Muscle of arm (tissue), 12 donors: ENCODE data around the gene DNAJC15. TPM values are rescaled to one million over a fixed set of nuclear protein-coding genes. Genes with fewer than 3 reads are reported as not detected.

Experiments
- DNase-seq: peaks from one replicate; pipeline ENCODE4 v3.0.0-alpha.2; 2013
- polyA plus RNA-seq, 12 donors: library from polyadenylated mRNA; unstranded; fragments of 120-200 nt; gene quantifications; one replicate each; pipeline ENCODE4 v1.2.1, GENCODE V29; 2013; ENCODE audit not compliant: insufficient read length in 12 of 12

The DNAJC15 gene
- polyA plus RNA-seq, 12 donors, result 8.5 to 25.0 (median 19.7) TPM; not detected in 1

DNA sequence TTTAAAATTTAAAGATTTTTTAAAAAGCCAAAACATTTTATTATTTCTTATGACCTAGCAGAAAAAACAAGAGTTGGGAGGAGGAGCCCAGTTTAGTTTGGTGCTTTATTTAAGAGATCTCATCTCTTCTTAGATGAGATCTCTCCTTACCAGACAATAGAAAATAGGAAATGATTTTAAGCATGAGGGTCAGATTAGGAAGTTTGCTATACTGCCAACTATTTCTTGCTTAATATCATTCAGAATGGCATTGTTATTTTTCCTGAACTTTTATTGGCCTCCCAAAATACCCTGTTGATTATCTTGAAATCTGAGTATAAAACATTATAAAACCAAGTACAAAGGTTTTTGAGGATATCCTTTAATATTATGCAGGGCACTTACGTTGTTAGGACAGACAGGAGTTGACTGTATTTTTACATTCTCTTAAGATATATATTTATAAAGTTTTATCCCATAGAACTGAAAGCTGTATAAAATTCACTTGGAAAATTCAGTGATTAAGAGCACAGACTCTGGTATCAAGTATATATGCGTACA is 56.1 kb downstream of the DNAJC15 start:
- DNase-seq, result no peak

DNA sequence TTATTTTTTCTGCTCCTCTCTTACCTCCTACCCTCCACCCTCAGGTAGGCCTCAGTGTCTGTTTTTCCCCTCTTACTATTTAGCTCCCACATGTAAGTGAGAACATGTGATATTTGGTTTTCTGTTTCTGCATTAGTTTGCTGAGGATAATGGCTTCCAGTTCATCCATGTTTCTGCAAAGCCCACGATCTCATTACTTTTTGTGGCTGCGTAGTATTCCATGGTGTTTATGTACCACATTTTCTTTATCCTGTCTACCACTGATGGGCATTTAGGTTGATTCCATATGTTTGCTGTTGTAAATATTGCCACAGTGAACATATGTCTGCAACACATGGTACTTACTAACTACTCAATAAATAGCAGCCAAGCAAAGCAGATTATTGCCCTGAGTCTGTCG is 56.8 kb downstream of the DNAJC15 start:
- DNase-seq, result no peak

DNA sequence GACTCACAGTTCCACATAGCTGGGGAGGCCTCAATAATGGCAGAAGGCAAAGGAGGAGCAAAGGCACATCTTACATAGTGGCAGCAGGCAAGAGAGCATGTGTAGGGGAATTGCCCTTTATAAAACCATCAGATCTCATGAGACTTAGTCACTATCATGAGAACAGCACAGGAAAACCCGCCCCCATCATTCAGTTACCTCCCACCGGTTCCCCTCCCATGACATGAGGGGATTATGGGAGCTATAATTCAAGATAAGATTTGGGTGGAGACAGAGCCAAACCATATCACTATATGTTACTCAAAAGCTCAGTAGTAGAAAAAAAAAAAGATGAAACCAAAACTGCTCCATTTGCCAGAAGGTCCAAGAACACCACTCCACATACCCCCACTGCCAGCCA is 58.5 kb downstream of the DNAJC15 start:
- DNase-seq, result no peak

DNA sequence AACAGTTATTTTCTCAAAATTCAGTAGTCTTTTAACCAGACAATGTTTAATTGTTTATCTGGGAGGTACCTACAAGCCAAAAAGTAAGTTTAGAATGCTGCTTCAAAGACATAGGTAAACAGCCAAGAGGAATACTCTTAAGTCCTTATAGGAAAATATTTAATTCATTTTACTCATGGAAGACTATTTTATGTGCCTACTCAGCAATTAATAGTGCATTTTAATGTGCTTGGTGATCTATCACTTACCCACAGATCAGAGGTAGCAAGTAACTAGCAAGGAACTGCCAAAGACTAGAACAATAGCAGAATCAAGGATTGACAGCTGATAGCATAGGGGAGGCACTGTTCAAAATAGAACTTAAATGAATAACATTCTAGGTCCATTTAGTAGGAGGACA is 60.4 kb downstream of the DNAJC15 start:
- no peak for DNase-seq

DNA sequence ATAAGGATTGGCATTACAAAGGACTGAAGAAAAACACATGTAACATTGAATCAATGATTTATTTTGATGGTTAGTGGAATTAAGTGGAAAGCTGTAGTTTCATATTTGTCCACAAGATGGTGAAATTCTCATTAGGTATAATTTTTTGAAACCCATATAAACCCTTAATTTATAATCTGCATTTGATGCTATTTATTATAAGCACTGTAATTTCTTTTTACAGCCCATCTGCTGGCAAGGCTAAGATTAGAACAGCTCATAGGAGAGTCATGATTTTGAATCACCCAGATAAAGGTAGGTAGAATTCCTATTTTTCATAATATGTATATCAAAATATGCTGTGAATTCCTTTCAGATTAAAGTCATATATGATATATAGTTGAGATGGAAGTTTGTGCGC is 62.2 kb downstream of the DNAJC15 start:
- peak; percentile 48 for DNase-seq

DNA sequence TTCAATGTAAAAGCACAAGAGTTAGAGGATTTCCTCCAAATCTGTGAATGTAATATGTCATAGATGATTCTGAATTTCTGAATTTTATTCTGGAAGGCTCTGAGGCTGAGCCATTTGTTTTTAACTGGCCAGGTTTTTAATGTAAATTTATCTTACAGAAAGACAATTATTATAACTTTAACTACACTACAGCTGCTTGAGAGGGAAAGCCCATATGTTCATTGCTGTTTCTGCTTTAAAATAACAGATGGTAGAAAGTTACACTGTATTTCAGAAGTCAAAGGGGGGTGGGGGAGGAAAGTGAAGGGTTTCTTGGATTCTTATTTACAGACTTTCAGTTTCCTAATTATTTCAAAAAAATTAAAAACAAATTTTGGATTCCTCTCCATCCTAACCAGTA is 62.8 kb downstream of the DNAJC15 start:
- DNase-seq, result no peak

DNA sequence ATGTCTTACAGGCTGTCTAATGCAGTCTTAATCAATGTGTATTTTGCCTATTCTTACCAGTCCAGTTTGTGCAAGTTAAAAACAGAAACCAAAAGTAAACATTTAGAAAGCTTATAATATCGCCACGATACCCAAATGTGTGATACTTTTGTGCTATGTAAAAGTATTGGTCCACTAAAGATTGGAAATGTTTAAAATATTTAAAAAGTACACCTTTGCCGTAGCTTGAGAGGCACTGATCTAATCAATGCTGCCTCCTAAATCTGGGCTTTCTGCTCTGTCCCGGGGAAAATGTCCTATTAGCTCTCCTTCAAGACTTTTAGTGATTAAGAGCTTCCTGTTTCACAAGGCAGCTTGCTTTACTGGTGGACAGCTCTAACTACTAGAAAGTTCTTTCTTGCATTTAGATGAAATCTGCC is 64.7 kb downstream of the DNAJC15 start:
- DNase-seq, result no peak

DNA sequence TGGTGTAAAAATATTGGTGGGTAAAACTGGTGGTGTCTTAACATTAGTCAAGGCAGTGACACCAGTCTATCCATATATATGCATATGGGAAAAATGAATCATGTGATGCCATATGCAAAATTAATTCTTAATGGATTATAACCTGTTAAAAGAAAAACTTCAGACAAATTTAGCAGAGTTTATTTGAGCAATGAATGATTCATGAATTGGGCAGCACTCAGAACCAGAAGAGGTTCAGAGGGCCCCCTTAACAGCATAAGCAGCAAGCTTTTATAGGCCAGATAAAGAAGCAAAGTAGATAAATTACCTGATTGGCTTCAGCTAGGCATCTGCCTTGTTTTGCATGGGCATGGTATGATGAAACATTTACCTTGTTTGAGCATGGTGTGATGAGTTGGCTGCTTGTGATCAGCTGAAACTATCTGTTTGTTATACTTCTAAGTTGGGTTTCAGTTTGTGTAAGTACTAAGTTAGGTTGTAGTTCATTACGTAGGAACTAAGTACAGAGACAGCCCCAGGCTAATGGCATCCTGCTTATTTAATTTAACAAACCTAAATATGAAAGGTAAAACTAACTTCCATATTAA is 66.6 kb downstream of the DNAJC15 start:
- DNase-seq, result no peak

DNA sequence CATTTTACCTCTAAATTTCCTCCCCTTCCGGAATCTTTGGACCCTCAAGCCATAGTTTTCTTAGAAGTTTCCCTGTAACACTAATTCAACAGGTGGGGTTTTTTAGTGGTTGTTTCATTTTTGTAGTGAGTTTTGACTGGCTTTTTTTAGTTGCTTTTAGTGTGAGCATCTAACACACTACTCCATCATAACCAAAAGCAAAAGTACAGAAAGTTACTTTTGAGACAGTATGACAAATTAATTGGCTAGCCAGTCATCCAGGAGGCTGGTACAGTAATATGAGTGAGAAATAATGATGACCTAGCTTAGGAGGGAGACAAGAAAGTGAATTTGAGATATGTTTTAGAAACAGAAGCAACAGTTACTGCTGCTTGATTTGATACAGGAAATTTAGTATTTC is 71.5 kb downstream of the DNAJC15 start:
- DNase-seq, result no peak

DNA sequence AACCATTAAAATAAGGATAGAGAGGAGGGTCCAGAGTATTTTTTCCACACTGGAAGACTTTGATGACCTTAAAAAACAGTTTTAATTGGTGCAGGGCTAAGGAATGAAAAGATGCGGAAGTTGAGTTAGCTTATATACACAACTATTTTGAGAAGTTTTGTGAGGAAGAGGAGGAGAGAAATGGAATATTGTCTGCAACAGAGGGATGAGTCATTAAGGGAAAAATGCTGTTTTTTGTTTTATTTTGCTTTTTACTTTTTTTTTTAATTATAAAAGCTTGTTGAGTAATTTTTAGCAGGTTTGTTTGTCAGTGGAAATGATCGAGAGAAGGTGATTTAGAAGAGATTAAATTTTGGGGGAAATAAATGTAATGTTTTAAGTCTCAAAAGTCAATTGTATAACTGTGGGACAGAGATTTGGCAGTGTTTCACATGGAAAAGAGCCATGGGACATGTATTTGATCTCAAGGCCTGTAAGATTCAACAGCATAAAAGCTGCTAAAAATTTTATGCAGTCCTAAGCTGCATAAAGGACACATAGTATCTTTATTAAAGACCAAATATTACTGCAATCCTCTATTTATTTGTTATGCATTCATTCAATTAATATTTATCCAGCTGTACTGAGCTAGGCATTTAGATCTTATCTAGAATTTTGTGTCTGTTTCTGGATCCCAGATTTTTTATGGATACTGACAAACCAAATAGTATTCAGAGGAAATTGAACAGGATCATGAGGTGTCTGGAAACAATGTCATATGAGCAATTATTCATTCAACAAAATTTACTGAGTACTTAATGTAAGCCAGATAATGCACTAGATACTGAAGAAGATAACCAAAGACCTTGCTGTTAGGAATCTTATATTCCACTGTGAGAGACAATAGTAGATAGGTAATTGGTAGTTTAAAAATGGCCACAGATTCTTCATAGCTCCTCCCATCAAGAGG is 72.7 kb downstream of the DNAJC15 start:
- DNase-seq, result no peak

DNA sequence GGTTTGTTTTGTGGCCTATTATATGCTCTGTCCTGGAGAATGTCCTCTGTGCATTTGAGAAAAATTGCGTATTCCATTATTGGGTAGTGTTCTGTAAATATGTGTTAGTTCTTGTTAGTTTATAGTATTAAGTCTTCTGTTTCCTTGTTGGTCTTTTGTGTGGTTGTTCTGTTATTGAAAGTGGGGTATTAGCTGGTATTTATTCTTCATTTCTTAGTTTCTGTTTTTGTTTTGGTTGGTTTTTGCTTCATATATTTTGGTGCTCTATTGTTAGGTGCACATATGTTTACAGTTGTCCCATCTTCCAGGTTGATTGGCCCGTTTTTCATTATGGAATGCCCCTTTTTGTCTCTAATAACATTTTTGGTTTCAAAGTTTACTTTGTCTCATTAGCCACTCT is 77.3 kb downstream of the DNAJC15 start:
- DNase-seq, result no peak

DNA sequence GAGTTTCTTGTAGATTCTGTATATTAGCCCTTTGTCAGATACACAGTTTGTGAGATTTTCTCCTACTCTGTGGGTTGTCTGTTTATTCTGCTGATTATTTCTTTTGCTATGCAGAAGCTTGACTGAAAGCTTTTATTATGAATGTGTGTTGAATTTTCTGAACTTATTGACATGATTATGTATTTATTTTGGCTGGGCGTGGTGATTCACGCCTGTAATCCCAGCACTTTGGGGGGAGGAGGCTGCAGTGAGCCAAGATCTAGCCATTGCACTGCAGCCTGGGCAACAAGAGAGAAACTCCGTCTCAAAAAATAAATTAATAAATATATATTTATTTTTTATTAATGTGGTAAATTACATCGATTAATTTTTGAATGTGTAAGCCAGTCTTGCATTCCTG is 78.9 kb downstream of the DNAJC15 start:
- DNase-seq, result no peak

DNA sequence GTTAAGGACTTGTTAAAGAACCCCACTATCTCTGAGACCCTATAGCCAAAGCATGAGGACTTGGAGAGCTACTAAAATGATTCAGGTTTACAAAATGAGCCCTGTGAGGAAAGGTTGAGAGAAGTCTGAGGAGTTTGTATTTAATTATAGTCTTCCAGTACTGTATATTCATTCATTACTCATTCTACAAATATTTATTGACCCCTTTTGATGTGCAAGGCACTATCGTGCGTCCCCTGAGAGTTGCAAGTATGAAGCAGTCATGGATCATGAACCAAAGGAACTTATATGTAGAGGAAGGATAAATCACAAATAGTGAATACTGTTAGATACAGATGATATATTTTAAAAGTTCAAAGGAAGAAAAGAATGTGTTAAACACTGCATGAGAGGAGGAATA is 84.4 kb downstream of the DNAJC15 start:
- DNase-seq, result no peak

DNA sequence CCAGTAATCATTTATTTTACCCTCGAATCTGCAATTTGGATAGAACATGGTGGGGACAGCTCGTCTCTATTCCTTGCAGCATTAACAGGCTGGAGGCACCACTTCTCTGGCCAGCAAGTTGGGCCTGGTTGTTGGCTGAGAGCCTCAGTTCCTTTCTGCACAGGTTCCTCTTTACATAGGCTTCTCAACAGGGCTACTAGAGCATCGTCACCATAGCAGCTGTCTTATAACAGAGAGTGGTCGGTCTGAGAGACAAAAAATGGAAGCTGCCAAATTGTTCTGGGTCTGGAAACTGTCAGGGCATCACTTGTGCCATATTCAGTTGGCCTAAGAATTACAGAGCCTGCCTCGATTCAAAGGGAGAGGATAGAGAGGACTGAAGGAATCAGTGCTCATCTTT is 86.7 kb downstream of the DNAJC15 start:
- DNase-seq, result no peak

DNA sequence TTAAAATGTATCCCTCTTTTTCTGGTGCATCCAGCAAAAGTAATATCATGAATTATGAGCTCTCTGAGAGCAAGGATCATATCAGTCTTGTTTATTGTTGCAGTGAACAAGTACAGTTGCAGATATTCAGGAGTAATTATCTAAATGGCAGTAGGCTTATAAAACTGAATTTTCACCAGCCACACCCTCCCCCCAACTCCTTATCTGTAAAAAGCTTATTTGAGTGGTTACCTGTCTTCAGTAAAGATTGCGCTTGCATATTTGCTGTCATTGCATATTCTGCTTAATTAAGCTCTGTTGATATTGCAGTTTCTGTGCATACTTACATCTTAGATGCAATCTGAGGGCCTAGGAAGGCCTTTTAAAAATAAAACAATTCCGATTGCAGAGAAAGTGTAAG is 87.3 kb downstream of the DNAJC15 start:
- DNase-seq, result no peak

DNA sequence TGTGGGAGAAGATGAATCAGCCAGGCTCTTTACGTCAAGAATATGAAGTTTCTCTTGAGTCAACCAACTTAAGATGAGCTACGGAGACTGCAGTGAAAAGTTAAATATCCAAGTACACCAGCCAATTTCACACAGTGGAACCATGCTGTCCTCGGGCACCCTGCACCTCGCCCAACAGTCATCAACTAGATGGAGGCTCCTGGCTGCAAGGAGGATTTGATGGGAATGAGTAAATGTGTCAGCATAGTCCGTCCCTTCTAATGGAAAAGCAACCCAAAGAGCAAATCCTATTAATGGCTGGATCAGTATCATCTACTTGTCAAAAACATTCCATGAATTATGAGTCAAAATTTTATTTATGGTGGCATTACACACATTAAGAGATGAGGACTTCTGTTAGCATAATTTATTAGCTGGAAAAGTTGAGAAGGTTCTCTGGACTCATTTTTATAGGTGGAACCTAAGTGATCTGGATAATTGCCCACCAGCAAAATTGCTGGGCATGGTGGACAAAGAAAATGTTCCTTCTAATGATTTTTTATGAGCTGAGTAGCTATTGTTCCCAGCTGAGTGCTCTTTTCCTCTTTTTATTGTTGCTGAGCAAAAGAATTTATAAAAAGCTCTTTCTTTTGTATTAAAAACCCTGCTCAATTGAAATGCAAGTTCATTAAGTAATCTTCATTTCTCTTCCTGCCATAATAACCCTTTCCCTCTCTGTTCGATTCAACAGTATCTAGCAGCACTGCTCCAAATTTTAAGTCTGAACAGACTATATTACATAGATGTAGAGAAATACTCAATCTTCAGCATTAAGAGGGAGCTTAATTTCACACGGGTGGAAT is 88.4 kb downstream of the DNAJC15 start:
- no peak for DNase-seq

DNA sequence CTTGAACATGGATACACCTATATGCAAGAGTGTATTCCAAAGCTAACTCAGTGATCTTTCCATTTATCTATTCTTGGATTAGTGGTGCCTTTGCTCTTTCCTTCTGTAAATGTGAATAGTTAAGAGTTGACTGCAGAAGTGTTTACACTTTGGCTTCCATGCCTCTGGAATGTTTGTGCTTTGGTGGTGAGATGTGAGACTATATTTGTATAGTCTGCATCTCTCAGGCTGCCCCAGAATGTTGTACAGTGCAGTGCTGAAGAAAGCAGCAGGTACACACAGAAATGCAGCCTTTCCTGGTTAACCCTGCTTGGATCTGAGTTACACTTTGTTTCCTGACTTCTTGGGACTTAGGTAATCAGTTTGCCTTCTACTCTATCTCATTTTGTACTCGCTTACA is 90.2 kb downstream of the DNAJC15 start:
- no peak for DNase-seq

DNA sequence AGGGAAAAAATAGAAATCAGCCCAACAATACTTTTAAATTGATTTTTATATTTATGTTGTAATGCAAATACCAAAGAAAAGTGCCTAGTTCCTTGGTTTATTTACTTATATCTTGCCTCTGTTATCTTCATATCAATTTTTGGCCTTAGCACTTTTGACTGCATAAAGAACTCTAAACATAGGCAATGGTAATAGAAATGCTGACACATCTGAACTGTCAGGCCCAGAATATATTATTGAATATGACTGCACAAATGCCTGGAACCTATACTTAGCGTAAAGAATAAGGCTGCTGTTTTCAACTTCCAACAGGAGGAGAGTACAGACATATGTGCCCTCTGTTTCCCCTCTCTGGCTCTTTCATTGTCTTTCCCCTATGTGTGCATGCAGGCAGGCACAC is 91.1 kb downstream of the DNAJC15 start:
- no peak for DNase-seq

DNA sequence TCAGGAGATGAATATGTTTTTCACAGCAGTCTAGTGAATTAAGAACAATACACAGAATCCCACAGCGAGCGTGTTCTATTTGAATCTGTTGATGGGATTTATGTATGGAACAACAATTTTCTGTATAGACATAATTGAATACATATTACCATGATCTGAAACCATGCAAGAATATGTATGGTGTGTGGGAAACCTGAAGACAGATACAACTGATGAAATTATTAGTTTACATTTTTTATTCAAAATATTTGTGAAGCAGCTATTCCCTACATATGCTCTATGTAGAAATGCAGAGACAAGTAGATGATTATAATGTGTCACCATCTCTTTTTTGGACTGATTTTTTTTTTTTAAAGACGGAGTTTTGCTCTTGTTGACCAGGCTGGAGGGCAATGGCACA is 91.8 kb downstream of the DNAJC15 start:
- DNase-seq, result no peak

DNA sequence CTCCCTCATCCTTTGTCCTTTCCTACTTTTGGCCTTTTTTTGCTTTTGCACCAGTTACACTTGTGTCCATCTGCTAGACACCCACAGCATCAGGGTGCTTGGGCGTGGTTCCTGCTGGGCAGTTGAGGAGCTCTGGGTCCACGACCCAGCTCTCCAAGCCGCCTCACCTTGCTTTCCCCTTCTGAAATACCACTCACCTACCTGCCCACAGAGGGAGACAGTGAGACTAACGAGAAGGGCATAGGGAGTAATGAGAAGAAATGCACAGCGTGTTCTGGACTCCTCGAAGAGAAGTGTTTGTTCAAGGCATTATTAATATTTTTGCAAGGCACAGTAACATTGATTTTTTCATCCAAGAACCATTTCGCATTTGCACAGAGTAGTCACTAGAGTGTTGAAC is 92.9 kb downstream of the DNAJC15 start:
- no peak for DNase-seq

DNA sequence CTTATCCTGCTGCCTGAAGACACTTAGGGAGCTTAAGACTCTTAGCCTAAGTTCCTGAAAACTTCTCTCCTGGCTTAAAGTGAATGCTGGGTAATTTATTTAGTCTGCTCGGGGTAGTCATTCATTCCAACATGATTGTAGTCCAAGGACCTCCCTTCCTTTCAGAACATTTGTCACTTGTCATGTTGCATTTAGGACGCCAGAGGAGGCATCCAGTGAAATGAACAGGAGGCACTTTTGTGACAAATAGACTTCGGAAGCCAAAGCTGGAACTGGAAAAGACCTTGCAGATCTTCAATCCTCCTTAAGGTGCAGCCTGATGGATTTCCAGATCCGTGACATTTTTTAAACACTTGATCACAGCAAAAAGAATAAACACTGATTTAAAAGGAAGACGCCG is 95.1 kb downstream of the DNAJC15 start:
- DNase-seq, result no peak

DNA sequence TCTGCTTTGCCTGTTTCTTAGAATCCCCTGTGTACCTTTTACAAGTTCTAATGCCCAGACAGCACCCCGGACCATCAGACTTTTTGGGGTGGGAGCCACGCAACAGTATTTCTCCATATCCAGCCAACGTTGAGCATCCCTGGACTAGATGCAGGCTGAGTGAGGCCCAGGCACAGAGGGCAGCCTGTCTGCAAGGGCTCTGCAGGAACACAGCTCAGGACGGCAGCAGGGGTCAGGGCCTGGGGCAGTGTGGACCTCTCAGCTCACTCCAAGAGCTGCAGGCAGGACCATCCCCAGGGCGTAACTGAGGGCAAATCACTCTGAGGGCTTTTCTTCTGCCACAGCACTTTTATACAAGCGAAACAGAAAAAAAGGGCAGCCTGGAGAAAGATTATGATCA is 95.8 kb downstream of the DNAJC15 start:
- DNase-seq, result no peak
